PC-3 (cell line): Measurements from ENCODE around the gene MRPS7. TPM values are rescaled to one million over a fixed set of nuclear protein-coding genes. Genes with fewer than 3 reads are reported as not detected.

Experiments
- ATAC-seq: fragments of 200-7000 bp; cut with Tn5 transposase; 2 replicates; pipeline ENCODE4 v1.9.1; 2020; ENCODE audit warnings: mild to moderate bottlenecking, moderate library complexity
- BruUV-seq: library from RNA; stranded (reverse); fragments of 400-500 nt; replicated peaks from 2 replicates; lab custom pipeline; 2021; lab: Mats Ljungman, UMichigan
- CTCF ChIA-PET: fragments of 300-600 bp; sonication (Branson Sonifier 250); formaldehyde crosslinking; loops from one replicate; lab custom pipeline; 2022; ENCODE audit warnings: antibody characterized with exemption; lab: Charles Lee
- POLR2A ChIA-PET: fragments of 300-600 bp; sonication (Branson Sonifier 250); formaldehyde crosslinking; loops from one replicate; lab custom pipeline; 2022; ENCODE audit warnings: antibody characterized with exemption; ENCODE audit not compliant: unreplicated experiment; lab: Charles Lee
- DNase-seq: peaks from one replicate; pipeline ENCODE4 v3.0.0-alpha.2; 2015
- H2AFZ ChIP-seq: fragments of 300-600 bp; sonication (generic); 2 replicates; pipeline ENCODE4 v1.6.0; 2016; ENCODE audit warnings: antibody characterized with exemption, low read length
- H3F3A ChIP-seq: fragments of 300-600 bp; sonication (generic); one replicate; pipeline ENCODE4 v1.6.0; 2017; ENCODE audit warnings: antibody characterized with exemption, low read length, control low read depth, mild to moderate bottlenecking; ENCODE audit not compliant: unreplicated experiment
- H3K27ac ChIP-seq: fragments of 300-600 bp; sonication (generic); 2 replicates; pipeline ENCODE4 v1.5.1; 2016; ENCODE audit warnings: mild to moderate bottlenecking, low read length
- H3K27me3 ChIP-seq: fragments of 300-600 bp; sonication (generic); 2 replicates; pipeline ENCODE4 v1.6.1; 2016; ENCODE audit warnings: low read length, mixed read lengths
- H3K36me3 ChIP-seq: fragments of 300-600 bp; sonication (generic); 2 replicates; pipeline ENCODE4 v1.6.1; 2016; ENCODE audit warnings: low read depth, mixed run types, low read length, mixed read lengths
- H3K4me1 ChIP-seq: fragments of 300-600 bp; sonication (generic); 2 replicates; pipeline ENCODE4 v1.5.1; 2016; ENCODE audit warnings: low read length; ENCODE audit not compliant: insufficient read depth
- H3K4me2 ChIP-seq: fragments of 300-600 bp; sonication (generic); 2 replicates; pipeline ENCODE4 v1.6.0; 2016; ENCODE audit warnings: low read length
- H3K4me3 ChIP-seq: fragments of 300-600 bp; sonication (generic); 2 replicates; pipeline ENCODE4 v1.5.1; 2016; ENCODE audit warnings: mild to moderate bottlenecking, low read length, mixed read lengths
- H3K79me2 ChIP-seq: fragments of 300-600 bp; sonication (generic); 2 replicates; pipeline ENCODE4 v1.6.1; 2017; ENCODE audit warnings: low read length, mixed read lengths
- H3K9ac ChIP-seq: fragments of 300-600 bp; sonication (generic); 2 replicates; pipeline ENCODE4 v1.6.0; 2016; ENCODE audit warnings: mild to moderate bottlenecking, low read length
- H3K9me2 ChIP-seq: fragments of 300-600 bp; sonication (generic); replicated peaks from 2 replicates; pipeline ENCODE4 v1.6.1; 2016; ENCODE audit warnings: mixed run types, low read length, mixed read lengths
- H3K9me3 ChIP-seq: fragments of 300-600 bp; sonication (generic); 2 replicates; pipeline ENCODE4 v1.6.1; 2016; ENCODE audit warnings: low read length, mixed read lengths
- H4K20me1 ChIP-seq: fragments of 300-600 bp; sonication (generic); 2 replicates; pipeline ENCODE4 v1.6.1; 2016; ENCODE audit warnings: low read length, mixed read lengths
- EZH2 ChIP-seq: fragments of 300-600 bp; sonication (generic); IDR thresholded peaks from one replicate; pipeline ENCODE4 v1.6.1; 2017; ENCODE audit warnings: antibody characterized with exemption, mild to moderate bottlenecking, low read length; ENCODE audit not compliant: unreplicated experiment
- EZH2phosphoT487 ChIP-seq: fragments of 300-600 bp; sonication (generic); IDR thresholded peaks from 2 replicates; pipeline ENCODE4 v1.6.1; 2018; ENCODE audit warnings: mild to moderate bottlenecking, antibody characterized with exemption, low read length, borderline replicate concordance
- intact Hi-C: fragments of 100-400 bp; cut with micrococcal nuclease; formaldehyde crosslinking; loops from 2 replicates; pipeline ENCODE4 v1.9.0; 2023
- total RNA-seq: library from RNA; depleted of rRNA; stranded (reverse); fragments of >200 nt; gene quantifications from 2 replicates; pipeline ENCODE4 v1.2.3, GENCODE V29; 2014
- TF ChIP-seq, protein P1 (sequence below): fragments of 300-600 bp; sonication (generic); conservative IDR thresholded peaks from 2 replicates; pipeline ENCODE4 v1.5.1; 2017; ENCODE audit warnings: antibody characterized with exemption, low read depth, mild to moderate bottlenecking, low read length

The MRPS7 gene
- total RNA-seq, 1 experiment from 2014 or later: 144 TPM

DNA sequence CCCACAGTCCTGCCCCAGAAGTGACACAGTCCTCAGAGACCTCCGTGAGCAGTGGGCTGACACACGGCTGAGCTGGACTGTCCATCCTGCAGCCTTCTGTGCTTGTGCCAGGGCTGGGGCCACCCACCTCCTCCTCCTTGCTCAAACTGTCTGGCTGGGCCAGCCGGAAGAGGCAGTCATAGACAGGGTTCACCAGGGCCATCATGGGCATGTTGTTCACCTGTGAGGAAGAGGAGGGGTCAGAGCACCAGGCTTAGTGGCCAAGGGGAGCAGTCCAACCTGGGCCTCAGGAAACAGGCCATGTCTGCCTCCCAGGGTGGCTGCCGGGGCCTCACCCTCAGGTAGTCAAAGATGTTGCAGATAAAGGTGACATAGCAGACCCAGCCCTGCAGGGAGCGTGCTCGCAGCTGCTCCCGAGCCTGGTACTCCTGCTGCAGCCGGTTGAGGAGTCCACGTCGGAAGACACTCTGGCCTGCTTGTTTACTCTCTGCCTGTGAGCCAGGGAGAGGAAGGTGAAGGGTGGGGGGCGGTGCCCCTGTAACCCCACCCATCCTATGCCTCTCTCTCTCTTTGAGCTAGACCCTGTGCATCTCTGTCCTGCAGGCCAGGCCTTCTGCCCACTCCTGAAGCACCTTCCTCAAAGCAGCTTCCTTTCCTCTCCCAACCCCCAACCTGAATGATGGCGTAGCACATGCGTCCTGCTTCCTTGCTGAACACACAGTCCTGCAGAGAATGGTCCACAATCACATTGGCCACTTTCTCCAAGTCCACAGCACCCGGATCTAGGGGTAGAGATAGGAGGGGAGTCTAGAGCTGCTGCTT lies 5.9 kb downstream of the MRPS7 start:
- POLR2A ChIA-PET: no interaction called here
- no peak for TF ChIP-seq EZH2phosphoT487
- TF ChIP-seq, protein P1, sequence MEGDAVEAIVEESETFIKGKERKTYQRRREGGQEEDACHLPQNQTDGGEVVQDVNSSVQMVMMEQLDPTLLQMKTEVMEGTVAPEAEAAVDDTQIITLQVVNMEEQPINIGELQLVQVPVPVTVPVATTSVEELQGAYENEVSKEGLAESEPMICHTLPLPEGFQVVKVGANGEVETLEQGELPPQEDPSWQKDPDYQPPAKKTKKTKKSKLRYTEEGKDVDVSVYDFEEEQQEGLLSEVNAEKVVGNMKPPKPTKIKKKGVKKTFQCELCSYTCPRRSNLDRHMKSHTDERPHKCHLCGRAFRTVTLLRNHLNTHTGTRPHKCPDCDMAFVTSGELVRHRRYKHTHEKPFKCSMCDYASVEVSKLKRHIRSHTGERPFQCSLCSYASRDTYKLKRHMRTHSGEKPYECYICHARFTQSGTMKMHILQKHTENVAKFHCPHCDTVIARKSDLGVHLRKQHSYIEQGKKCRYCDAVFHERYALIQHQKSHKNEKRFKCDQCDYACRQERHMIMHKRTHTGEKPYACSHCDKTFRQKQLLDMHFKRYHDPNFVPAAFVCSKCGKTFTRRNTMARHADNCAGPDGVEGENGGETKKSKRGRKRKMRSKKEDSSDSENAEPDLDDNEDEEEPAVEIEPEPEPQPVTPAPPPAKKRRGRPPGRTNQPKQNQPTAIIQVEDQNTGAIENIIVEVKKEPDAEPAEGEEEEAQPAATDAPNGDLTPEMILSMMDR: peak; percentile 17; the same call in 1 of the 2 replicates
- no peak overlapping the region for H3K9ac ChIP-seq
- H3K4me3 ChIP-seq: no peak overlapping the region
- H3K27ac ChIP-seq: no peak overlapping the region
- no peaks in the 10 kb centered on the region for H3K9me2 ChIP-seq
- no peak overlapping the region for H3K4me2 ChIP-seq
- BruUV-seq: no TSS peak
- peaks cover 30% of the 10 kb centered on the region for H3K79me2 ChIP-seq
- H2AFZ ChIP-seq: no peak overlapping the region
- H3K4me1 ChIP-seq: peaks cover 23% of the 10 kb centered on the region
- peaks cover 4% of the 10 kb centered on the region for H3F3A ChIP-seq
- H4K20me1 ChIP-seq: no peaks in the 10 kb centered on the region
- CTCF ChIA-PET: interaction anchor here (0.6 kb wide), 2 partner anchors 118 to 249 kb away, joined by 6 to 14 read pairs; no protein-coding TSS in a partner anchor
- H3K9me3 ChIP-seq: no peaks in the 10 kb centered on the region
- DNase-seq: peak; percentile 18
- H3K27me3 ChIP-seq: no peaks in the 10 kb centered on the region
- intact Hi-C loops: no loop called here
- no peak for ATAC-seq
- peaks cover 21% of the 10 kb centered on the region for H3K36me3 ChIP-seq

DNA sequence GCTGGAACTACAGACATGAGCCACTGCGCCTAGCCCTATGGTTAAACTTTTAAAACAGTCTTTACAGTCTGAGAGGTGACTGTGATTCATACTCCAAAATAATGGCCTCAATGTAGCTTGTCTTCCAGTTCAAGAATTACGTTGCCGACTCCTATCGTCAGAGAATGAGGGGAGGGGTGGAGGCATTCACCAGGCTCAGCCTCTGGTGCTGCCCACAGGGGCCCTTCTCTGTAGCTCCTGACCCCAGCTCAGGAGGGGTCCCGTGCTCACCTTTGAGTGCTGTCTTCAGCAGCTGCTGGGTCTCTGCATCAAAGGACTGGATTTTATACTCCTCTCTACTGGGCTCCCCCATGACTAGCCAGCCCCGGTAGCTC lies 8.2 kb downstream of the MRPS7 start:
- intact Hi-C loops: loop anchor here (1.0 to 2.0 kb wide), 3 partner anchors 9 to 143 kb away; partner anchors contain the start of genes GGA3 and MRPS7
- H3K27ac ChIP-seq: peak overlapping the region; percentile 43
- no TSS peak for BruUV-seq

More for the DNA sequence above, 8.2 kb downstream of the MRPS7 start:
- Histone ChIP-seq H3K9me2 (no peaks in the 10 kb centered on the region), H2AFZ (peak overlapping the region; percentile 99), H3K9ac (peak overlapping the region; percentile 88), H3K4me2 (peak overlapping the region; percentile 98), H3K4me3 (peak overlapping the region; percentile 97), H3K79me2 (peaks cover 21% of the 10 kb centered on the region), H3K36me3 (peaks cover 15% of the 10 kb centered on the region), H4K20me1 (no peaks in the 10 kb centered on the region), H3K27me3 (no peaks in the 10 kb centered on the region), H3F3A (peaks cover 4% of the 10 kb centered on the region), H3K4me1 (peaks cover 20% of the 10 kb centered on the region), H3K9me3 (no peaks in the 10 kb centered on the region)
- TF ChIP-seq, protein P1: no peak
- TF ChIP-seq EZH2 (no peak), EZH2phosphoT487 (no peak)
- ChIA-PET CTCF (interaction anchor here (0.5 to 3.0 kb wide), 10 partner anchors 8 to 526 kb away, joined by 3 to 60 read pairs (median 3); partner anchors contain the start of genes GGA3, MRPS7 and SLC25A19), POLR2A (interaction anchor here (0.6 to 2.3 kb wide), 2 partner anchors 19 to 1297 kb away, joined by 7 to 23 read pairs; partner anchors contain the start of gene SLC25A19)
- ATAC-seq (peak; percentile 1), DNase-seq (peak; percentile 48)
